Activated T-cell treated with anti-CD3 and anti-CD28 coated beads for 48 hours (primary cell): ENCODE measurements around the gene KIF7.
"Not testable (repeated sequence)": the region's sequence is repeated elsewhere in the genome, so short reads cannot be mapped to it uniquely, and the experiment has no call there.

Source experiments
- DNase-seq: peaks from one replicate; pipeline ENCODE4 v3.0.0-alpha.2; 2020; ENCODE audit warnings: low read depth

Gene KIF7, protein sequence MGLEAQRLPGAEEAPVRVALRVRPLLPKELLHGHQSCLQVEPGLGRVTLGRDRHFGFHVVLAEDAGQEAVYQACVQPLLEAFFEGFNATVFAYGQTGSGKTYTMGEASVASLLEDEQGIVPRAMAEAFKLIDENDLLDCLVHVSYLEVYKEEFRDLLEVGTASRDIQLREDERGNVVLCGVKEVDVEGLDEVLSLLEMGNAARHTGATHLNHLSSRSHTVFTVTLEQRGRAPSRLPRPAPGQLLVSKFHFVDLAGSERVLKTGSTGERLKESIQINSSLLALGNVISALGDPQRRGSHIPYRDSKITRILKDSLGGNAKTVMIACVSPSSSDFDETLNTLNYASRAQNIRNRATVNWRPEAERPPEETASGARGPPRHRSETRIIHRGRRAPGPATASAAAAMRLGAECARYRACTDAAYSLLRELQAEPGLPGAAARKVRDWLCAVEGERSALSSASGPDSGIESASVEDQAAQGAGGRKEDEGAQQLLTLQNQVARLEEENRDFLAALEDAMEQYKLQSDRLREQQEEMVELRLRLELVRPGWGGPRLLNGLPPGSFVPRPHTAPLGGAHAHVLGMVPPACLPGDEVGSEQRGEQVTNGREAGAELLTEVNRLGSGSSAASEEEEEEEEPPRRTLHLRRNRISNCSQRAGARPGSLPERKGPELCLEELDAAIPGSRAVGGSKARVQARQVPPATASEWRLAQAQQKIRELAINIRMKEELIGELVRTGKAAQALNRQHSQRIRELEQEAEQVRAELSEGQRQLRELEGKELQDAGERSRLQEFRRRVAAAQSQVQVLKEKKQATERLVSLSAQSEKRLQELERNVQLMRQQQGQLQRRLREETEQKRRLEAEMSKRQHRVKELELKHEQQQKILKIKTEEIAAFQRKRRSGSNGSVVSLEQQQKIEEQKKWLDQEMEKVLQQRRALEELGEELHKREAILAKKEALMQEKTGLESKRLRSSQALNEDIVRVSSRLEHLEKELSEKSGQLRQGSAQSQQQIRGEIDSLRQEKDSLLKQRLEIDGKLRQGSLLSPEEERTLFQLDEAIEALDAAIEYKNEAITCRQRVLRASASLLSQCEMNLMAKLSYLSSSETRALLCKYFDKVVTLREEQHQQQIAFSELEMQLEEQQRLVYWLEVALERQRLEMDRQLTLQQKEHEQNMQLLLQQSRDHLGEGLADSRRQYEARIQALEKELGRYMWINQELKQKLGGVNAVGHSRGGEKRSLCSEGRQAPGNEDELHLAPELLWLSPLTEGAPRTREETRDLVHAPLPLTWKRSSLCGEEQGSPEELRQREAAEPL (N-terminal part only)

GRCh38 chr15:89654847-89655805 is at the start of gene KIF7:
TSS of gene KIF7 (minus strand) at chr15:89655467. CDS start at chr15:89652930, 2,537 bp downstream.
- peak; percentile 34 for DNase-seq

GRCh38 chr15:89704411-89704810 is 49.1 kb upstream of the KIF7 start:
- no peak for DNase-seq

GRCh38 chr15:89695198-89695597 is 39.9 kb upstream of the KIF7 start:
- no peak for DNase-seq

GRCh38 chr15:89693696-89694095 is 38.4 kb upstream of the KIF7 start:
- no peak for DNase-seq

DNA sequence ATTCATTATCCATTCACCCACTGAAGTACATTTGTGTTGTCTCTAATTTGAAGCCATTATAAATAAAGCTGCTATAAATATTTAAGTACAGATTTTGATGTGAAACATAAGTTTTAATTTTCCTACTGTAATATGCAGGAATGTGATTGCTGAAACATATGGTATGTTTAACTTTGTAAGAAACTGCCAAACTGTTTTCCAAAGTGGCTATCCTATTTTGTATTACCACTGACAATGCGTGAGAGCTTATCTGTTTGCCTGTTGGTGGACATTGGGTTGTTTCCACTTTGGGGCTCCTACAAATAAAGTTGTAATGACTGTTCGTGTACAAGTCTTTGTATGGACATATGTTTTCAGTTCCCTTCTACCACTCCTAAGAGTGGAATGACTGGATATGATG is 37.8 kb upstream of the KIF7 start:
- no peak for DNase-seq

GRCh38 chr15:89690276-89691218 is 35.3 kb upstream of the KIF7 start, which contains the start of the genes PEX11A and WDR93:
TSS of gene PEX11A (minus strand) at chr15:89690754. CDS start at chr15:89690632, 122 bp downstream.
TSS of gene WDR93 (plus strand) at chr15:89690811. CDS start at chr15:89701747, 10,936 bp downstream.
- peak; percentile 70 for DNase-seq

DNA sequence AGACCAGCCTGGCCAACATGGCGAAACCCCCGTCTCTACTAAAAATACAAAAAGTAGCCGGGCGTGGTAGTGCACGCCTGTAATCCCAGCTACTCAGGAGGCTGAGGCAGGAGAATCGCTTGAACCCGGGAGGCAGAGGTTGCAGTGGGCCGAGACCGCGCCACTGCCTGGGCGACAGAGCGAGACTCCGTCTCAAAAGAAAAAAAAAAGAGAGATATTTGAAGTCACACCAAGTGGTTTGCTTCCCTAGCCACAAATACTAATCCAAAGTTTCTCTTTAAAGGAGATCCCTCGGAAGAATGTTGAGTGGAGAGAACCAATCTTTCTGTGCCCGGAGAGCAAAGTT is 34.6 kb upstream of the KIF7 start:
- not testable (repeated sequence) for DNase-seq

- DNase-seq = no peak
Measured at GRCh38 chr15:89686522-89686921, 31.3 kb upstream of the KIF7 start.

GRCh38 chr15:89685995-89686394 is 30.7 kb upstream of the KIF7 start:
- no peak for DNase-seq

DNA sequence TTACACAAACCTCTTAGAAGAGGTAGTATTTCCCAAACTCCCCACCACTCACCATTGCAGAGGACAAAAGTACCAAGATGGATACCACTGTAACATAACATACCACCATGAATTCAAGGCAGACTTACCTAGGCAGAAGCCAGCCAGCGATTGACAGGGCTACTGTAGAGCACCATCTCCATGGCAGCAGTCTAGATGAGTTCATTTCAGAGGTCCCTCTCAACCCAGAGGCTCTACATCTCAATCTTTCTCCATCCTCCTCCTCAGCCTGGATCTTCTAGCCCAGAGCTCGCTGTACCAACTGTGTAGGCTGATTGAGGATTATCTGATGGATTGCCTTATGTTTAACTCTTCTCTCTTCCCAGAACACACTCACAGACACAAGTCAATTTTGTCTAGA is 25.9 kb upstream of the KIF7 start:
- DNase-seq = no peak

DNA sequence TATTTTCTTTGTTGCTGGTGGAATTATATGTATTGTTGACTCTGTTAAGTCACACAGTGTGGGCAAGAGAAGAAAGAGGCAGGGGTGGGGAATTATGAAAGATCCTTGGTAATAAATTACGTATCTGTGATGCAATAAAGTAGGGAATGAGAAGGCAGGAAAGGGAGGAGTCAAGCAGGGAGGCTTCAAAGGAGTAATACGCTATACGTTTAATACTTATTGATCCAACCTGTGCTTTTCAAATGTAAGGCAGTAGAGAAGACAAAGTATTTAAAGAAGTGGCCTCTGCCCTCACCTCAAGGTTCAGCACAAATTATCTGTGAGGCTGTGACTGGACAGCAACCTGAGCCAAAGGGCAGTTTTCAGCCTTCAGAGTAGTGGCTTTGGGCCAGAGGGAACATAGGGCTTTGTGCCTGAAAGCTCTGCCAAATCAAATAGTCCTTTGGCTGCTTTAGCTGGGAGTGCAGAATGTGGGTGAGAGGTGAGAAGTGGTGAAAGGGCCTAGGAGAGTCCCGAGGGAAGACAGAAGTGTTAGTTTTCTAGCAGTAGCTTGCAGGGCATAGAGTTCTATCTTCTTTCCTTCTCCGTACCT is 25.1 kb upstream of the KIF7 start:
- no peak for DNase-seq

DNA sequence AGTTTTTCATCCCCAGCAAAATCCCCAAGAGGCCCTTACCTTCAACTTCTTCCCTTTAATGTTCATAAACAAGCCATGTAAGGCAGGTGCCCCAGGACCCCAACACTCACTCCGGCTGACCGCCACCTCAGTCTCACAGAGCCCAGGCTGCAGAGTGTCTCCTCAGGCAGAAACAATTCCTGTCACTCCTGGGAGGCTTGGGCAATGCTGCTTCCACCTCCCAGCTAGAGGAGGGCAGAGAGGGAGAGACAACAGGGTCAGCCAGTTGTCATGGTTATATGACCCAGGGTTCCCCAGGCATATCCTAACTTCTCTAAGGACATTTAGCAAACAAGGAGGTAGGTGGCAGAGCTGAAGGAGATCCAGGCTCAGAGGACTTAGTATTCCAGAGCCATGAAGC is 23.9 kb upstream of the KIF7 start, which contains the start of gene PLIN1:
Gene PLIN1, minus strand, starts transcription at position 156 of the 400 bp plus-strand sequence. CDS start 1,878 bp downstream, outside the sequence.
- DNase-seq = no peak

- no peak for DNase-seq
Measured at GRCh38 chr15:89677381-89677780, 22.1 kb upstream of the KIF7 start.

DNA sequence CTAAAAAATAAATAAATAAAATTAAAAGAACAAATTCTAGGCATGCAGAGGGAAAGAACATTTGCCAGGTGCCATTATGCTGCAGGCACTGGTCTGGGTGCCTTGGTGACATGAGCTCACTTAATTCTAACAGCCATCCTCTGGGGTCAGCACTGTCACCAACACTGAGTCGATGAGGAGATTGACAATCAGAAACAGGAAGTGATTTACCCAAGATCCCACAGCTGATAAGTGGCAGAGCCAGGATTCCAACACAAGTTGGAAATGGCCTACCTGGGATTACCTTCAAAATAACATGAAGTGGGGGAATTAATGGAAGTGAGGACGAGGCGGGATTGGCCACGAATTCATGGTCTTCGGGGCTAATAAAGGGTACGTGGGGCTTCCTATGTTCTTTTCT is 20.3 kb upstream of the KIF7 start:
- no peak for DNase-seq

DNA sequence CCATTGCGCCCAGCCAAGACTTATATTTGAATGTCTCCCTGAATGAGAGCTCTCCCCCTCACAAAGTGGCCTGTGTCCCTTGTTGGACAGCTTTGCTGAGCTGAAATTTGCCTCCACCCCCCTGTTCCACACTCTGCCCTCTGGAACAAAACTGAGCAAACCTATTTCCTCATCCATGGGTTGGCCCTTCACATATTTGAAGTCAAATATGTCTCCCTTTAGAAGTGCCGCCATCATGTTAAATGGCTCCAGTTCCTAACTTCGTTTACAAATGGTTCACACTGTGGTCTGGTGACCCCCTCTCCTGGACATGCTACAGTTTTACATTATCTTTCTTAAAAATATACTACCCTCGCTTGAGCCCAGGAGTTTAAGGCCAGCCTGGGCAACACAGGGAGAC is 19.3 kb upstream of the KIF7 start:
- no peak for DNase-seq

DNA sequence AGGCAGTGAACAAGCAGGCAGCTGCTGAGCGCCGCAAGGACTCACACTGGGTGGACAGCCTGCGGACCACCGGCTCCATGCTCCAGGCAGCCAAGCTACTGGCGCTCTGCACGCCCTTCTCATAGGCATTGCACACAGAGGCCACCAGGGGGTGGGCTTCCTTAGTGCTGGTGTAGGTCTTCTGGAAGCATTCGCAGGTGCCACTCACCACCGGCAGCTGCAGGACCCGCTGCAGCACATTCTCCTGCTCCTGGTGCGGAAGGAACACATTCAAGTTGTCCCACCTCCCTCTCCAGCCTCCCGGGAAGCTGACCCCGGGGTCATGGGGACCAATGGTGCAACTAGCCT is 17.9 kb upstream of the KIF7 start:
- peak; percentile 18 for DNase-seq

DNA sequence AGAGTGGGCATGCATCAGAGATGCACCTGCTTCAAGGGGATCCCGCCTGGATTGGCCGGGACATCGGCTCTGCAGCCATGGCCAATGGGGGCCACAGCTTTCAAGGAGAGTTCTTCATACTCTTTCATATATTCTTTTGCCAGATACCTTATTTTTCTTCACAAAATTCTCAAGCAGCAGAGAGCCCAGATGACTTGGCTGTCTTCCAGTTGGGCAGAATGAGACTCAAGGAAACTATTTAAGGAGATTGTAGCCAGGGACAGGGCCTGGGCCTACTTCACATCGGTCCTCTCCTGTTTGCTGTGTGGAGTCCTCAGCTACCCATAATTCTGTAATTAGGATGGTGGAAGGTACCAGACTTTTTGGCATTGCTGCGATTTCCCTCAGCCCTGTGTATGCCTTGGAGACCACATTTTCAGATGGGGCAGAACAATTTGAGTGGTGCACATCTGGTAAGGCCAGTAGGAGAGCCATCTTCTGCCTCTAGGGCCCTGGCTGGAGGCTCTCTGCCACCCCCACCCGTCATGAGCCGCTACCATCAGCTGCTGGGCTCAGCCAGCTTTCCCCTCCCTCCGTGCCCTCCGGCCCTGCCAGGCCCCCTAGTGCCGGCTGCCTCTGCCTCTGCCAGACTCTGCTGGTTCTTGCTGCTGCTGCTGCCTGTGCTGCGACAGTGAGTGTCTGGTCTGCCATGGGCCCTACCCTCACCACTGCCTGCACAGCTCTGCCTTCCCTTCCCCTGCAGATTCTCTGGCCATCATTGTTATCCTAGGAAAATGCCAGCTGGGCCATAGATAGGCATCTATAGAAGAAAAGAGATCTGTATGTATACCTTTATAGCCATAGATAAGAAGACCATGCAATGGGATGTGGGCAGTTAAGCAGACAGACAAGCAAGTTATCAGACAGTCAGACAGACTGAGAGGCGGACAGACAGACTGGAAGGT is 17.2 kb upstream of the KIF7 start:
- no peak for DNase-seq

- no peak for DNase-seq
Measured at GRCh38 chr15:89671687-89672086, 16.4 kb upstream of the KIF7 start.
